IPS-NIHi7 (cell line): ENCODE results near the gene CAPG.
"Not testable (repeated sequence)": the region's sequence is repeated elsewhere in the genome, so short reads cannot be mapped to it uniquely, and the experiment has no call there.

Source experiments
- DNase-seq: peaks from one replicate; pipeline ENCODE4 v3.0.0; 2012; ENCODE audit warnings: mixed read lengths; ENCODE audit errors: extremely low spot score

CAPG gene

DNA sequence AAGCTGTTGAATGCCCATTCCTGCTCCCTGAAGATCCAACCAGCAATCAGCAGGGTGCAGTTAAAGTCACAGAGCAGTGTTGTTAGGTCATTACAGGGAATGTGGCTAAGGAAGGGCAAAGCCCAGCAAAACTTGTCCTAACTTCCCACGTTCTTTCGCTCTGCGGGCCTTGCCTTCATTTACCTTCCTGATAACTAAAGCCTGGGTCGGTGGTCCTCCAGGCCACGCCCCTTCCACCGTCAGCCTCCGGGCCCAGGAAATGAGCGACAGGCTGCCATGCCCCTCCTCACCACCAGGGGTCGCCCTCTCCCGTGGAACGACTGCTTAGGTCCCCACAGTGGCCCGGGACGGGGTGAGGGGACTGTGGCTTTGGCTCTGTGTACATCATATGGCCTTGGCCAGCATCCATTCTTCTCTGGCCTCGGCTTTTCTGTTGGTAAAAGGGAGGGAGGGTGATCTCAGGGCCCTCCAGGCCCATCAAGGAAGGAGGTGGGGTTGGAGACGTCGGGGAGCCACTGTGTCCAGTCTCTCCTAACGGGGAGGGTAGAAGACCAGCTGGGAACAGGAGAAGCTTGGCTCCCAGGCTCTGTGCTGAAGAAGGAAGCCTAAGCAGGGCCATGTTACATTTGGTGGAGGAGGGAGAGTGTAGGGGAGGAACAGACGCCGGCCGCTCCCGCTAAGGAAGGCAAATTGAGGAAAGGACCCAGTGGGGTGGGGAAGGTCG, 10.5 kb upstream of the CAPG start:
- DNase-seq: peak; percentile 92

DNA sequence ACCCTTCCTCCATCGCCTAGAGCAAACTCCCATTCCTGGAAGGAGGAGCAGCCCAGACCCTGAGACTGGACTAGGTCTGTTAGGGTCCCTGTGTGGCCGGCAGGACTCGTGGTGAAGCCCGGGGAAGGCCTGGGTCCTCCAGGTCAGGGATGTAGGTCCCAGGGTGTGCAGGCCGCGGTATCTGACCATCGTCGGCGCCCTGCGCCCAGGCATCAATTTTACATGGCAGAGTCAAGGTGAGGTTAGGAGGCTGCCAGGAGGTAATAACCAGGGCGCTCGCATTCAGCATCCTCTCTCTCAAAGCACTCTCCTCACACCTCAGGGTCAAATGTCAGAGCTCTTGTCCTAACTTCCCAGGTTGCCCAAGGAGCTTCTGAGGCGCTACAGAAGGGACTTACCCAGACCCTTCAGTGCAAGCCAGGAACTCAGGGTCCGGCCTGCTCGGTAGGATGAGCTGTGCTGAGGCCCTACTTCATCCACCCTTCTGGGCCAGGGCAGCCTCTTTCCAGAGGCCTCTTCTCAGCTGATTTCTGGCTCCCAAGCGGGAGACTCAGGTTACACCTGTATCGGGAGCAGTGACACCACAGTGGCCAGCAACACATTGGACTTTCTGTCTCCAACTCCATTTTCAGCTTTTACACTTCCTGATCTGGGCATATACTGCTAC, 9.0 kb upstream of the CAPG start:
- no peak for DNase-seq

DNA sequence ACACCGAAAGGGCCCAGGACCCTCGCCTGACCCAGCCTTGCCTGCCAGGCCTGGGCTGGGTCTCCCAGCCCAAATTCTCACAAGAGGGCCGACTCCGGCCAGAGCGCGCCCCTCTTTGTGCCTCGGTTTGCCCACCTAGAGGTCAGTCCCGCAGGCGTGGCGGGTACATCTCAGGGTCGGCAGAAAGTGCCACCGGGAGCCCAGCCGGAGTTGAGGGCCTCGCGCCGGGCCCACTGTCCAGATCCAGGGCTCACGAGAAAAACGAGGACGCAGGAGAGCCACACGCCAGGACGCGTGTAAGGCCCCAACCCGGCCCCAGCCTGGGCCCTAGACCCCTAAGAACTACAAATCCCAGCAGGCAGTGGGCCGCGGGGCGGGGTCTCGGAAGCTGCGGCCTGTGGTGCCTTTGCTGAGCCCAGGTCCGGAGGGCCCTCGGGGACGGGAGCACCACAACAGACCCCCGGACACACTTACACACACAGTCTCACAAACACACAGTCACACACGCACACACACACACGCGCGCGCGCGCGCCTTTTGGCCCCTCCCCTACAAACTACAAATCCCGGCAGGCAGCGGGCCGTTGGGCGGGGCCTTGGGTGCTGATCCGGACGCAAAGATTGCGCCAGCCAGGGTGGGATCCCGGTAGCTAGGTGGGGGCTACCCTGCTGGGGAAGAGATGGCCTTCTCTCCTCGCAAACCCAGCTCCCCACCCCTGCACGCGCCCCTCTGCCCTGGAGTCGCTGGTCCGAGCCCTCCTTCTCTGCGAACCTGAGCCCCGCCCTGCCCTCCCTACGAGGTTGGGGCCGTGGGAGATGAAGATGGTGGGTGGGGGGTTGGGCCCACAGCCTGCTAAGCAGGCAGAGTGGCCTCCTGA, 8.2 kb upstream of the CAPG start, which contains the start of gene SH2D6:
Gene SH2D6 (plus strand): TSS at position 583 of the 877 bp plus-strand sequence. CDS start 10,752 bp downstream, outside the sequence.
- peak; percentile 90 for DNase-seq

DNA sequence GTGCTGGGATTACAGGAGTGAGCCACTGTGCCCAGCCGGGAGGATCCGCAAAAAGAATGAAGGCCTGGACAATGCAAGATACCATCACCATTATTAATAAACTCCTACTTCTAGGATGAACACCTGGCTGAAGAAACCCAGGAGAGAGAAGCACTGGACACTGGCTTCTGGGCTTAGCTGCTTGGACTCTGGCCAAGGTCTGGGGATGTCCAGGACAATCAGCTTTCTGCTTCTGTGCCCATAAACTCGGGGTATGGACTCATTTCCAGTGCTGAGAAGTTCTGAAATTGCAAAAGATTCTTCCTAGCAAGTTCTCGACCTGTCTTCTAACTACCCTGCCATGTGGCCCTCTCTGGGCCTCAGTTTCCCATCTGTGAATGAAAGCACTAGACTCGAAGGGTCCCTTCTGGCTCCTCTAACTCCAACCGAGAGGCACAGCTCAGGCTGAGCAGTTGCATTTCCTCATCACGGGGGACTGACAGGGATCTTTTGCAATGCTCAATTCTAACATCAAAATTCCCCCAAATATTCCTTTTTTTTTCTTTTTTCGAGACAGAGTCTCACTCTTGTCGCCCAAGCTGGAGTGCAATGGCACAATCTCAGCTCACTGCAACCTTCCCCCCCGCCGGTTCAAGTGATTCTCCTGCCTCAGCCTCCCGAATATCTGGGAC, 5.9 kb upstream of the CAPG start:
- no peak for DNase-seq

DNA sequence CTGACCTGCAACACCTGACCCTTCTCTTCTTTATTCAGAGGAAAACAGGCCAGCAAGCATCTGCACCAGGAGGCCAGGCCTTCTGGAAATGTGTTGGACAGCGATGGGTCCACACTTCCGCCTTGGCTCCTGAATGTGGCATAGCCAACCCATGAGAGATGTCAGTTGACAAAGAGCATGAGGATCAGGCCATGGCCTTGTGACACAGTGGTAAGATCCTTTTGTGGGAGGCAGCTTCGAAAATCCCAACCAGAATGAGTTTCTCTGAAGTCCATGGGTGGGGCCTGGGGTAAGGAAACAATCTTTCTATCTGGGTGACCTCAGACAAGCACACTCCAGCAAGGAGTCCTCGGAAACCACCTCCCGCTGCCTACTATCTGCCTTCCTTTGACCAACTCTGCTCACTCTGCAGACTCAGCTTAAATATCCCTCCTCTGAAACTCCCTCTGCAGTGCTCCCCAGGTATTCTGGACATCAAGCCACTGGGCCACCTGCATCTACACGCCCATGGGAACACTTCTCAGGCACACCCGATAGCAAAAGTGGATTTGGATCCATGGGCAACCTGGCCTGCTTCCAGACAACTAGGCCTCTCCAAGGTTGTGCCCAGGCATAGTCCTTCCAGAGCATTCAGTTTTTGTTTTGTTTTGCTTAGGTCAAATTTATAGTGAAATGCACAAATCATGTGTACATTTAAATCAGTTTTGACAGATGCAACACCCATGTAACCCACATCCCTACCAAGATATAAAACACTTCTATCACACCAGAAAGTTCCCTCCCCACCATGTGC, 4.8 kb upstream of the CAPG start:
- no peak for DNase-seq

DNA sequence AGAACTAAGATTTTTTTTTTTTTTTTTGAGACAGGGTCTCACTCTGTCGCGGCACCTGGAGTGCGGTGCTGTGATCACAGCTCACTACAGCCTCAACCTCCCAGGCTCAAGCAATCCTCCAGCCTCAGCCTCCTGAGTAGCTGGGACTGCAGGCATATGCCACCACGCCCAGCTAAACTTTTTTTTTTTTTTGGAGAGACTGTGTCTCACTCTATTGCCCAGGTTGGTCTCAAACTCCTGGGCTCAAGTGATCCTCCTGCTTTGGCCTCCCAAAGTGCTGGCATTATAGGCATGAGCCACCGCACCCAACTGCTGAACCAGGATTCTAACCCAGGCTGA, 4.2 kb upstream of the CAPG start:
- DNase-seq: not testable (repeated sequence)

DNA sequence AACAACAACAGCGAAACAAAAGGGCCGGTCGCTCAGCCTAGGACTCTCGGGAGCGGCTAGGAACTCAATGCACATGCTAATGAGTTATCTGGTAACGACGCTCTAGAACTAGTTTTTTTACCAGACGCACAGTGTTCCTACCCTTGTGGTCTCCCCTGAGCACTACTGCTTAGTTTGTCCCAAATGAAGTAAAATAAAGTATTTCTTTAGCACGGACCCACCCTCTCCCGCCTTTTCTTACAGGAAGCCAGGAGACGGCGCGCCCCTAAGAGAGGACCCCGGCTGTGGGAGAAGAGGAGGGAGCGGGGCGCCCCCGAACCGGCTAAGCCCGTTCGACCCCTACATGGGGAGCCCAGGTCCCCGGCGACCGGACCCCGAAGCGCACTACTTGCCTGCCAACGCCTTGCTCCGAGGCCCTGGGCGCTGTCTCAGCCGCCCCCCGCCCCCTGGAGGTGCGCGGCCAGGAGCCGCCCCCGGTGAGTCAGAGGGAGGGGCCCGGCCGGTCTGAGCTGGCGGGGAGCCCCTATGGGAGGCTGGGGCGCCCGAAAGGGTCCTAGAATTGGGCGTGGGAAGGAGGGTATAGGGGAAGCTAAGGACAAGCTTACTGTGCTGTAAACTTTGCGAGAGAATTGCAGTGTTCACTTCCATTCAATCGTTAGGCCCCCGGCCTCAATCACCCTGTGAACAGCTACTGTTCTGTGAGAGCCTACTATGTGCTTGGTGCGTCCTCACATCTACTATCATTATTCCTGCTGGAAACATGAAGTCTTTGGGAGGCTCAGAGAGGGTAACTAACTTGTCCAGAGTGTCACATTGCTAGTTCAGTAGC, 3.6 kb upstream of the CAPG start:
- no peak for DNase-seq

DNA sequence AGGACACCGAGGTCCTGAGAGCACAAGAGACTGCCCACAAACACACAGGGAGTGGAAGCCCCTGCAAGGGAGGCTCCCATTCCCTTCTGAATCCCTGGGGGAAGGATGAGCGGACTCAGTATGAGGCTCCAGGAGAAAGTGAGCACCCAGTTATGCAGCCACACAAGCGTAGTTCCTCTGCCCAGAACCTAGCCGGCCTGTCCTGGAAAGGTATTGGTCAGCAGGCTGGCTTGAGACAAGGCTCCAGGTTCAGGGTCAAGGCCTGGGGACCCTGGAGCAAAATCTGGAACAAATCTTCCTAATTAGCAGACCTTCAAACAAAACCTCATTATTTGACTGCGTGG, 1.2 kb upstream of the CAPG start:
- DNase-seq: no peak

DNA sequence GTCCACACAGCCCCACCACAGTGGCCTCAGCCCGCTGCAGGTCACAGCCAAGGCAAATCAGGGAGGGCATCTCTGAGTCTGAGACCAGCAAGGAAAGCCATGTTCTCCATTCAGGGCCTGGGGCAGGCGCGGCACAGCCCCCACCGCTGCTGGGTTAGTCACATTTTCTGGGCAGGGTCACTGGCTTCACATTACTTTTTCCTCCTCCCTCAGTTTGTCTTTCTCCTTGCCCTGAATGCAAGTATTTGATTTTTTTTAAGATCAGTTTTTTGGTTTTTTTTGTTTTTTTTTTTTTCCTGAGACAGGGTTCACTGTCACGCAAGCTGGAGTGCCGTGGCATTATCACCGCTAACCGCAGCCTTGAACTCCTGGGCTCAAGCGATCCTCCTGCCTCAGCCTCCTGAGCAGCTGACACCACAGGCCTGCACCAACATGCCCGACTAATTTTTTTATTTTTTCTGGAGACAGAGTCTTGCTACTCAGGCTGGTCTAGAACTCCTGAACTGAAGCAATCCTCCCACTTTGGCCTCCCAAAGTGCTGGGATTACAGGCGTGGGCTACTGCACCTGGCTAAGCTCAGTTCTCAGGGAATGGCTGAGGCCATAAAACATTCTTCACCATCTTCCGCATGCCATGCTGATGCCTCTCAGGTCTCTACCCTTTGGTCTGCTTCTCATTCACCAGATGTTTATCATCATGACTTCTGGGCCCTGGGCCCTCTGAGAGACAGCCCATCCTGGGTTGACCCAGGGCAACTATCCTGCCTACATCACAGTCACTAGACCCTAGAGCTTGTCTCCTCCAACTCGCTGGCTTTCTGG, 628 bp upstream of the CAPG start:
- DNase-seq: no peak

DNA sequence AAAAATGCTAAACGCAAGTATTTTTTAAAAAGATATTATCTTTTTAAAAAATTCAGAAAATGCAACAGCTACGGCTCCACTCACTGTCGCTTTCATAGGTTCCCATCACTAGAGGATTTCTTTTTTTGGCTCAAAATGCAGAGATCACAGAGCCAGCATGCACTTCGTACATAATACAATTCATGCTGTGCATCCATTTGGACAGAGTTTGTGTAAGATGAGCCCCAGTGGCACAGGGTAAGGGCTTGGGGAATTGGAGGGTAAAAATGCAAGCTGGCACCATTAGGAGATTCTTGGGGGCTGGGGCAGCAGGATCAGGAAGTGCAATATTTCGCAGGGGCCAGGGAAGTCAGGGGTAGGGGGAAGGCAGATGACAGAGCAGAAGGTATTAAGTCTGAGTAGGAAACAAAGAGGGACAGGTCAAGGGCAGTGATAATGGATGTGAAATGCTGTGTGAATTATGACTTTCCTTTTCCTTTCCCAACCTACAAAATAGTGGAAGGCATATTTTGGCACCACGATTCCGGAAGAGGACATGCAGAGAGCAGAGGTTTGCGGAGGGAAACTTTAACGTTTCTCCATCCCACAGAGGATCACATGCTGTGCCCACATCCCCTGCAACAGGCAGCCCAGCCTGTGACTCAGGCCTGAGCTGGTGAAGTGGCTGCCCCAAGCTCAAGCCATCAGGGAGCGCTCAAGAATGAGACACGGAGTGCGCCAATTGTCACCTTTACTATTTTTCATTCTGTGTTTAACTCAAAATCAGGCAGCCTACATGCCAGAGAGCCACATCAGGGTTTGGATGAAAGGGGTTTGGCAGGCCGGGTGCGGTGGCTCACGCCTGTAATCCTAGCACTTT, 4.7 kb downstream of the CAPG start:
- peak; percentile 56 for DNase-seq

DNA sequence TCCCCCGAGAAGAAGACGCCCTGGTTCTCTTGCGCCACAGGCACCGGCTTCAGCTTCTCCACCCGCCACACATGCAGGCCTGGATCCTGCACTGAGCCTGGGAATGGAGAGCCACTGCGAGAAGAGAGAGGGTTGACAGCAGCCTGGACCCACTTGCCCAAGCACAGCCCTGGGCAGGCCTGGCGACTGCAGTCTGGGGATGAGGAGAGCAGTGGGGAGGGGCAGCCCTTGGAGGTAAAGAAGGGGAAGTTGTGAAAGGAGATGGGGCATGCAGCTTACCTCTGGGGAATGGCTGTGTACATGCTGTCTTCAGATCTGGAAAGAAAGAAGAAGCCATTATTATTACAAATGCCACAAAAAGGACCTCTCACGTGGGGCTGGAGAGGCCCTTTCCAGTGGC, 8.3 kb downstream of the CAPG start:
- DNase-seq: no peak

DNA sequence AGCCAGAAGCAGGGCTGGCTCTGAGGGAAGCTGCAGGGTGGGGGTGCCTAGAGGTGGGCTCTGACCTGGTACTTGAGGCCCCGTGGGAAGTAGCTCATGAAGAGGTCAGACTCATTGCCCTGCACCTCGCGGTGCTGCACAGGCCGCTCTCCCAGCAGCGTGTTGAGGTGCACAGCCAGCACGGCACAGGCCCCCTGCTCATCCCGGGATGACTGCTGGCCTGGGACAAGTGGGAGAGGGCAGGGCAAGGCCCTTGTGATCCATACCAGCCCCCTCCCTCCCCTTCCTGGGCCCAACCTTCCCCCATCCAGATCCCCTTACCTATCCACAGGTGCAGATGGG, 8.7 kb downstream of the CAPG start:
- DNase-seq: no peak

DNA sequence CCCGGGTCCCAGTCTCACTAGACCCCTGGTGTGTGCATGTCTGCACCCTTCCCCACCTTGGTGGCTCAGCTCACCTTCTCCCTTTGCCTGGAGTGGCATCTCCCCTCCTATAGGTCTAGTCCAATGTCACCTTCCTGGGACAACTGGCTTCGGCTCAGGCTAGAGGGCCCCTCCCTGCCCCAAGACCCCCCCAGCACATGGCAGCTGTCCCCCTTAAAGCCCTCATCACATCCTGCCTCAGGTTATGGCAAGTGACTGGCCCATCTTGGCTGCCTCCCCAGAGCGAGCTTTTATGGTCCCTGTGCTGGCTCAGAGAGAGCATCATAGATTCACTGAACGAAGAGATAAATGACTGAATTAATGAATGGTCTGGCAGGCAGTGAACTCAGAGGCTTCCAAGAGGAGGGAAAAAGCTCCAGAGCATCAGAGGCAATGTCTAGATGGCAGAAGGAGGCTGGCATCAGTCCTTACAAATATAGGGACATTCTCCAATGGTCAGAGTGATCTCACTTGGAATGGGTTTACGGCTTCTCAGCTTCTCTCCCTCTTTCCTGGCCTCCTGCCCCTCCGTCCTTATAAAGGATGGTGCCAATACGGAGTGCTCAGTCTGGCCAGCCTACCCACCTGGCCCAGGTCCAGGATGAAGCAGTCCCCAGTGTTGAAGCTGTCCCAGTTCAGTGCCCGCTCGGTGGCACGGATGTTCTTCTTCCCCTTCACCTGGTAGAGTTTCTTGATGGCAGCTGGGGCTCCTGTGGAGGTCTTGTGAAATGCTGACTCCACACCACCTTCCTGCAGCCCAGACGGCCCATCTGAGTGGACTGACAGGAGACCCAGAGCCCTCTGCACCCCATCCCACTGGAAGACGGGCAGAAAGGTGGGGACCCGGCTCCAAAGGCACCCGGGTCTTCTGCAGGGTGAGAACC, 9.4 kb downstream of the CAPG start:
- no peak for DNase-seq

DNA sequence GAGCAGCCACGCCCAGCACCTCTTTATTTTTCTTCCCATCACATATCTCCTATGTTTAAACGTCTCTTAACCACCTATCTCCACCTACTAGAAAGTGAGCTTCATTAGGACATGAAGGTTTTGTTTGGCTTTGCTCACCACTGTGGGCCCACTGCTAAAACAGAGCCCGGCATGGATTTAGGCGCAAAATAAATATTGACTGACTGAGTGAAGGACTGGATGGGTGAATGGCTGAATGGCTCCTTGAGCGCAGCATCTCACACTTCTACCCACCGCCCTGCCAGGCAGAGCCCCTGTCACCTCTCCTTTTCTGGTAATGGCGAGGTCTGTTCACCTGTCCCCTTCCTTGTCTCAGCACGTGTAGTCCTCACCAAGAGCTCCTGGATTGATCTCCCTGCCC, 10.1 kb downstream of the CAPG start:
- DNase-seq: no peak

DNA sequence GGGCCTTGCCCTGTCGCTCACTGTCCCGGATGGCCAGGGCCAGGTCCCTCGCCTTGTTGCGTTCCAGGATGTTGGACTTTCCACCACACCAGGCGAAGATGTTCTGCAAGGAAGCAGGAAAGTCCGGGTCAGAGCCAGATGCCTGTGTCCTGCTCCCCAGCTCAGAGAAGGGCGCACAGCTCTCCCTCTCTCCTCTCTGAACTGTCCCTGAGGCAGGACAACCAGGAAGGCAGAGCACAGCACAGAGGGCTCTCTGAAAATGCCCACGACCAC, 11.0 kb downstream of the CAPG start:
- DNase-seq: no peak

DNA sequence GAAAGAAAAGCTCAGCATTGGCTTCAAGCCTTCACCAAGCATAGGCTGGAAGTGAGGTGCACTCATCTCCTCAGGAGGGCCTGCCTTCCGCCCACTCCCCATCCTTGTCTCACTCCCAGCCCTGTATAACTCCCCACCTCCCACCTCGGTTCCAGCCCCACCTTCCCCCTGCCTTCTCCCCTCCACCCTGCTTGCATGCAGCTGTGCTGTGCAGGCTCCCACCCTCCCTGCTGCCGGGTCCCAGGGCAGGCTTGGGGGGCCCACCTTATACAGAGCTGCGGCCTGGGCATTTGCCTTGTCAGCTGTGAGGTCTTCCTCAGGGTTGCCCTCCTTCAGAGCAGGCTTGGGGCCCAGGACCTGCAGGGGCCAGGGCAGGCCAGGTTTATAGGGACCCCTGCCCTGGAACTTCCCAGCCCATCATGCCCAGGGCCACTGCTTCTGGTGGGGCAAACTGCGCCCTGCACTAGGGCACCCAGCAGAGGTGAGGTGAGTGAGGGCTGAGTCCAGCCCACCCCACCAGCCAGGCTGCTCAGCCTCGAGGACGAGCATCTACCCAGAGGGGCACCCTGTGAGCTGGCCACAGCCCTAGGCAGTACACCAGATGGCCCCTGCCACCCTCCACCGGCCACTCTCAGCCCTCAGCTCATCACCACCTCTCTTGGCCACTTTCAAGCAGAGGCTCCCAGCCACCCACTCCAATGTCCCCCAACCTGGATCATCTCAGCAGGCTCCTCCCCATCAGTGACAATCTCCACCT, 11.6 kb downstream of the CAPG start:
- DNase-seq: no peak

DNA sequence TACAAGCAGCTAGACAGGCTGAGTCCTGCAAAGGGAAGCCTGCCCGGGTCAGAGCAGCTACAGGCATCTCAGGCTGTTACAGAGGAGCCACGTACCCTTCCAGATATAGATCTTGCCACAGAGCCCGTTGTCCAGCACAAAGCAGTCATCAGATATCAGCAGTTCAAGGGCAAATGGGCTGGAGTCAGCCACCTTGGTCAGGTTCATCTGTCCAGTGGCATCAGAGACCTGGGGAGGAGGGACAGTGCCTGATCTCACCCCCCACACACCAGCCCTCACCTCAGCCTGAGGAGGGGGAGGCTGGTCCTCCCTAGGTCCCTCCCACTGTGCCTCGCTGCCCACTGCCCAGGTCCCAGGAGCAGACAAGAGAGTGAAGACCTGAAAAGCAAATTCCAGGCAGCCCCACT, 12.2 kb downstream of the CAPG start:
- DNase-seq: no peak
